SIG-M5 (cell line): Measurements from ENCODE around the gene CCDC102B.
"Not testable (repeated sequence)": the region's sequence is repeated elsewhere in the genome, so short reads cannot be mapped to it uniquely, and the experiment has no call there.

ENCODE experiments used
- DNase-seq: peaks from one replicate; lab custom pipeline; 2025; lab: John Stamatoyannopoulos, UW

CCDC102B gene

DNA sequence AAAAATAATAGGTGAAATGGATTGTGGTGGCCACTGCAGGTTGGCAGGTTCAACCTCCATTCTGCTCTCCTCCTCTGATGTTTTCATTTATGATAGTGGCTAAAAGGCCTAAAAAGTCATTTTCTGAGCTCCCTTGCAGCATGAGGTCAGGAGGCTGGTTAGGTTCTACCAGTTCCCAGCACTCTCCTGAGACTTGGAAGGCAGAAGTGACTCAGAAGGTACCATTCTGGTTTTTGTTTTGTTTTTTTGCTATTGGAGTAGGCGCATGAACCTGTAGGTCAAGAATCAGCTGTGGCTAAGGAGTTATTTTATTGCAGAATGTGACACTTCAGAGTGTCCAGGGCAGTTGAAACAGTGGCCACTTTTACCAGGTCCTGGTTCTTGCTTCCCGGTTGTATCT is 181.9 kb downstream of the CCDC102B start:
- DNase-seq, result no peak

GRCh38 chr18:68983126-68983525 is 185.2 kb downstream of the CCDC102B start:
- no peak for DNase-seq

DNA sequence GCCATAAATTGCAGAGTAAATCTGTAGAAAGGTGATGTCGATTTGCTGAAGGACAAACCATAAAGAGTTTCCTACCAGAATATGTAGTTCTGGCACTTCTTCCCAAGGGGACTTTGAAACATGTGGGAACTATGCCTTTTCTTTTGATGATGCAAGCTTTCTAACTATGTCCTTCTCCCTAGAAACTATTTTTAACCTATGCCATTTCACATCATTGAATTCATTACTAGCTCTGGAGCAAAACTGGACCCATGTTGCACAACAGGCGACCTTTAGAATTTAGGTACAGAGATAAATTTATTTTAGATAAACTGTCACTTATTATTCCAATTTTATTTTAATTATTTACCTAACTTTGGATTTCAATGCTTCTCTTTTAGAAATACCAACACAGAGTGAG is 186.5 kb downstream of the CCDC102B start:
- DNase-seq, result no peak

DNA sequence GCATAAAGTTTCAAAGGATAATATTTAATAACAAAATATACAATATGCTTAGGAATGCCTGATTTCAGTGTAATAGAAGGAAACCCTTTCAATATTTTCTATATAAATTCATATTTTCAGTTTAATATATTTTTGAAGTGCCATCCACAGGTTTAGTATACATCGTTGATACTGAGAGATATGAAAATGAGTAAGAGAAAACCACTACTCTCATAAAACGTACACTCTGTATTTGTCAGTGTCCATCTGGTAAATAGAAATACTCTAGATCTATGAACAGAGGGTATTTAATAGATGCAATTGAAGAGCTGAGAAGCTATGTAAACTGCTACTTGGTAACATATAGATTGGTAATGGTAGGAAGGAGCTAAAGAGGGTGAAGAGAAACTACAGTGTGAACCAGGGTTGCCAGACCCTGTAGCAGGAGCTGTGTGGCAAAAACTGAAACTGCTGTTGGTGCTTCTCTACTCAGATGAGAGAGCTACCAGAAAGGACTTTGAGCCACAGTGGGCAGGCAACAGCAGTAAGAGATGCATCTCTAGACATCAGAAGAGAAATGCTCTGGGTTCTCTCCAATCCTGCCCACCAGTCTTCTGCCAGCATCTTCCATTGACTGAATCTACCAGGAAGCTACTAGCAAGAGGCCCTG is 187.4 kb downstream of the CCDC102B start:
- DNase-seq, result no peak

DNA sequence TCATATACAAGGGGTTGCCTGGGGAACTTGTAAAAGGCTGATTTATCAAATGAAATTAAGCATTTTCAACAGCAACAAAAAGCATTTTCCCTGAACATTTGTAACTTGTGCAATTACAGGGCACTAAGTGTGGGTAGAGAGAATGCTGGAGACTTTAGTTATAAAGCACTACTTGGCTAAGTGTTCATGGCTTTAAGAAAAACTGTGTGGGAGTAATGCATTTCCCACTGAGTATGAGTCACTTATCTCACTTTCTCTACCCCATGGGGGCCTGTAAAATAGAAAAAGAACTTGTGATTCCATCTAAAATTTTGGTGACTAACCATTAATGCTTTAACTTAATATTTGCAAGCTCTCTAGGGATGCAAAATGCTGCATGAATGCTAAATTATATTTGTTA is 193.4 kb downstream of the CCDC102B start:
- no peak for DNase-seq

- DNase-seq, result no peak
These were observed 195.0 kb downstream of the CCDC102B start for GRCh38 chr18:68992719-68993482.

DNA sequence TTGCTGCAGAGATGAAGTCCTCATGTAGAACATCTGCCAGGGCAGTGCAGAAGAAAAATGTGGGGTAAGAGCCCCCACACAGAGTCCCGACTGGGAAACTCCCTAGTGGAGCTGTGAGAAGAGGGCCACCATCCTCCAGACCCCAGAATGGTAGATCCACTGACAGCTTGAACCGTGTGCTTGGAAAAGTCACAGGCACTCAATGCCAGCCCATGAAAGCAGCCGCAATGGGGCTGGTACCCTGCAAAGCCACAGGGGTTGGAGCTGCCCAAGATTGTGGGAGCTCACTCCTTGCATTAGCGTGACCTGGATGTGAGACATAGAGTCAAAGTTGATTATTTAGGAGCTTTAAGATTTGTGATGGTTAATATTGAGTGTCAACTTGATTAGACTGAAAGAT is 197.8 kb downstream of the CCDC102B start:
- no peak for DNase-seq

- DNase-seq, result no peak
These were observed 200.0 kb downstream of the CCDC102B start for GRCh38 chr18:68997845-68998244.

DNA sequence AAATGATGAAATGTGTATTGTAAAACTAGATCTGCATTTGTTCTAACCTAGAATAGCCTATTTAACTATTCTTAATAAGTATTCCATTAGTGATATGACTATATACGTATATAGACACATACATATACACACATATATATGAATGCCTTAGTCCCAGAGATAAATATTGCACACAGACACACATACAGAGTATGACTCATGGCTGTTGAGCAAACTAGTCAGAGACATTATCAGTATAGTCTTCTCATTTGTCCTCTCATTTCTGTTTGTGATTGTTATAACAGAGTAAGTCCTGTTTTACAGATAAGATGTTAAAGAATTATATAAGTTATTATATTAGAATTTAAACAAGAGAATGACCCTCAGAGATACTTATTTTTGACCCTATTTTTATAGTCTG is 202.5 kb downstream of the CCDC102B start:
- DNase-seq, result no peak

GRCh38 chr18:69002233-69002632 is 204.4 kb downstream of the CCDC102B start:
- no peak for DNase-seq

DNA sequence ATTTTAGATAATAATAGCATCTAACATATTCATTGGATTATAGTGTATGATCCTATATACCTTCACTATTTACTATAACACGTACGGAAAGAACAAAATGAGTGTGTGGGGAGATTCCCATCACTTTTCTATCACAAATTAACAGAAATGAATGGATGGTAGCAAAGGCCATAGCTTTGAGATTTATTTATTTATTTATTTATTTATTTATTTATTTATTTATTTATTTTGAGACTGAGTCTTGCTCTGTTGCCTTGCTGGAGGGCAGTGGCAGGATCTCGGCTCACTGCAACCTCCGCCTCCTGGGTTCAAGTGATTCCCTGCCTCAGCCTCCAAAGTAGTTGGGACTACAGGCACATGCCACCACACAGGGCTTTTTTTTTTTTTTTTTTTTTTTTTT is 208.3 kb downstream of the CCDC102B start:
- not testable (repeated sequence) for DNase-seq

DNA sequence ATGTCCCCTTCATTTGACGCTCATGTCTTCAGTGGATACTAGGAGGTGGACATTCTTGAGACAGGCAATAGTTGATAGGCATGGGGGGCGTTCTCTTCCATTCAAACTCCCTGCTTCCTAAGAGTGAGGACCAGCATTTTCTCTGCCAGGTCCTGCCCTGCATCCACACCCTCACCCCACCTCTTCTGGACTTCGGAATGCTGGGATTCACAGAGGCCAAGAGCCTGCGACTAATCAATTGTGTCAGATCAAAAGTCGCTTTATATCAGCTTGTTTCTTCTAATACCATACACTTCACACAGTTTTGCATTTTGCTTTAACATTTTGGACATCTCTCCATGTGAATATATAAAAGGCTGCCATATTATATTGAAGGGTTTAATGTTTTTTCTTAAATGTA is 210.7 kb downstream of the CCDC102B start:
- no peak for DNase-seq

GRCh38 chr18:69021211-69021805 is 223.4 kb downstream of the CCDC102B start:
- no peak for DNase-seq

DNA sequence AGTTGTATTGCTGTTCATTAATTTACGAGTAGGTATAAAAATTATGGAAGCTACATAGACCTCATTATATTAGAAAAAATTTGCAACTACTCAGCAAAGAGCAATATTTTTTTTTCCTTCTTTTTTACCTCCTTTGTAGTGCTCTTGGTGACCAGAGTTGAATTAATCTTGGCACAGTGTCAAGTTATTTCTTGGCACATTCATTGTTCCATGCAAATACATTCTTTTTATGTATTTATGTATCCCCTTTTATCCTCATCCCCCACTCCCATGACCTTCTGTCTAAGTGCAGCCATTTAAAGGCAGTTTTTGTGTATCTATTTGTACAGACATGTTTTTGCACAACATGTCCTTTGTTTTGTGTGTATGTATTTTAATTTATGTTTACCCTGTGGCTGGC is 224.5 kb downstream of the CCDC102B start:
- DNase-seq, result no peak

DNA sequence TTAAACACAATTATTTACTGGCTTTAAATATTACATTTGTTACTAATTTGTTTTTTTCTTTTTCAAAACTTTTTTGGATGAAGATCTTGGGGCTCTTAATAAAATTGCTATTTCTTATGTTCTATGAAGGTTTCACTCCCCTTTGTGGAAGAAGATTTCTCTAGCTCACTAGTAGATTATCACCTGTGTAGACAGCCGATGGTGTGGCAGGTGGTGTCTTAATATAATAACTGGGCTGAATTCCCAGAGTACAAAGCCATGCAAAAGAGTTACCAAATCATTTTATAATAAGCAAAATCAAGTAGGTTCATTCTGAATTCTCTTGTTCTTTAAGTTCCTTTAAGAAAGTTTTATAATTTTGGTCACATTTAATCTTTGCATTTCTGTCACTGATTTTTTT is 233.7 kb downstream of the CCDC102B start:
- no peak for DNase-seq

DNA sequence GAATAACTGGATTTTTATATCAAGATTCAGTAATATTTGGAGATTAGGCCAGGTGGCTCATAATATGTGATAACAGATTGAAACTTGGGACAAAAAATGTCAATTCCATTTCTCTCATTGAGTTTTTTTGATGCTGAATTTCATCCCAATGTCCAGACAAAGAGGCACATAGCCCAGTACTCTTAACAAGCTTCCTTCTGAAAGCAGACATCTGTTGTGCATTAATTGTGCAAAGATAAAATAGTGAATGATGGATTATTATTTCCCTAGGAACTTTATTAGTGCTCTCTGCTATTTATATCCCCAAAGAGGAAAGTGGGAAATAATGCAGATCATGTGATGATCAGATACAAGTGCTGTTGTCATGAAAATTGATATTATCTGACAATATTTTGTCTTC is 234.1 kb downstream of the CCDC102B start:
- no peak for DNase-seq

GRCh38 chr18:69035756-69036155 is 237.9 kb downstream of the CCDC102B start:
- no peak for DNase-seq

DNA sequence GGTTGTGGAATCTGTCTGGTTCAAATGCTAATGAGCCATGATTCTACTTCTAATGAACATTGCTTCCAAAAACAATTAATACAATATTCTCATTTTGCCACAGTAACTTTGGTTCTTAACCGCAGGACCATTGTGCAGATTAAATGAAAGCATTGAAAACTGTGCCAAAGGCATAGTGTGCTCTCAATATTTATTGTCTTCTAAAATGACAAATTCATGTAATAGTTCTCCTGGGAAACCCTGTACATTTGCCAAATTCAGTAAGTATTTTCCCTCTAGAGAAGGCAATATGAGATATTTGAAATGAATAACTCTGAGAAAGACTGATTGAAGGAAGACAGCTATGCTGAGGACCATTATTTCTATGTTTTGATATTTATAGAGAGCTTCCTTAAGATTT is 246.3 kb downstream of the CCDC102B start:
- no peak for DNase-seq

GRCh38 chr18:69064063-69064462 is 266.2 kb downstream of the CCDC102B start:
- no peak for DNase-seq

- no peak for DNase-seq
These were observed 269.2 kb downstream of the CCDC102B start for GRCh38 chr18:69067048-69067447.

GRCh38 chr18:69071680-69072079 is 273.8 kb downstream of the CCDC102B start:
- no peak for DNase-seq

DNA sequence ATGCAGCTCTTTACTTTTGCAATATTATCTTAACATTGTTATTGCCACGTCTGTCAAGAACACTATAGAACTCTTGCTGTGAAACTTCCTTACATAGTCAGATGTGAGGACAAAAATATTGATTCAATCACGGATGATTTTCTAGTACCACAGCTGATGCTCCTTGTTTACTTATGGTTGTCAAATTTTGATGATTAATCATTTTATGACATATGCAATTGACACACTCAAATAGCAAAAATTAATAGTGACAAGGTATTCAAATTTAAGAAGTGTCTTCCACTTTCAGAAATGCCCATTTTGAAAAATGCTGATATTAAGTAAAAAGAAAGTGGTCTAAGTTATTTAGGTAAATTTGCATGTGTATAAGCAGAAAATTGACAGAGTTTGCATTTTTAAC is 284.0 kb downstream of the CCDC102B start:
- DNase-seq, result no peak

DNA sequence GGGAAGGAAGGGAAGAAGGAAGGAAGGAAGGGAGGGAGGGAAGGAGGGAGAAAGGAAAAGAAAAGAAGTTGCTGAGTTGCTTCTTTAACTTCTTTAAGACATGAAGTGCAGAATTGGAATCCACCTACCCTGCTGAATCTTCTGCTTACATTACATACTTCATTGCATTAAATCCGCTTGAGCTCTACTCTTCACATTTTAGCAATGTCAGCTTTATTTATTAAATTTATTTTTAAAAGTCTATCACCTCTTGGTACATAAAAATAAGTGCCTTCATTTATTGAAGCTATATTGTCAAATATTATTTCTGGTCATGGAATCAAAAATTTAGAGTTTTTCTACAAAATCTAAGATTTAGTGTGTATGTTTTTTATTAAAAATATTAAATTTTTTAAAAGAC is 284.6 kb downstream of the CCDC102B start:
- no peak for DNase-seq
